ENCODE results near the gene NUP210L. TPM values are rescaled to one million over a fixed set of nuclear protein-coding genes. Genes with fewer than 3 reads are reported as not detected.
"Not testable (repeated sequence)": the region's sequence is repeated elsewhere in the genome, so short reads cannot be mapped to it uniquely, and the experiment has no call there.

The NUP210L gene
- total and polyA plus RNA-seq, 3 experiments from 2014 or later = 0.06 to 0.09 TPM; not detected in 1

DNA sequence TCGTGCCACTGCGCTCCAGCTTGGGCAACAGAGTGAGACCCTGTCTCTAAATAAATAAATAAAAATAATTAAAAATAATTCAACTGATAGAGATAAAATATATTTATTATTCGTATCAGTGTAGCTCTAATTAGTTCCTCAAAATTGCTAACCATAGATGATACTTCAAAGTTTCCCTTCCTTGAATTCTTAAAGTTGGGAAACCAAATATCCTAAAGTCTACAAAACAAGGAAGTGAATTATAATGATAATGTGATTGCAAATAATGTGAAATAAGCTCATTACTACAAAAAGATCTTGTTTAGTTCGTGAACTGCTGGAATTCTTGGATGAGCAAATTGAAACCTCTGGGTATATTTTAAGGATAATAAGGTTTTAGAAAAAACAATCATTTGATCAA lies 60.5 kb downstream of the NUP210L start:
- Histone ChIP-seq H3K27ac (ENCODE audit: low read depth, low read length) (no peak overlapping the region), H3K36me3 (ENCODE audit: insufficient read depth, low read length) (no peaks in the 10 kb centered on the region), H3K4me3 (ENCODE audit: low read length) (no peak overlapping the region), H3K27me3 (ENCODE audit: insufficient read depth, low read length, poor library complexity, severe bottlenecking) (no peaks in the 10 kb centered on the region), H3K4me1 (ENCODE audit: insufficient read depth, low read length) (no peaks in the 10 kb centered on the region), H3K9me3 (ENCODE audit: low read length) (no peaks in the 10 kb centered on the region)
- no peak for DNase-seq
- no peaks in the 10 kb centered on the region for H3K9me3 Mint-ChIP-seq
- POLR2A ChIA-PET = no interaction called here
- CTCF ChIA-PET = no interaction called here
- H3K4me3 Mint-ChIP-seq = no peak overlapping the region
- H3K4me1 Mint-ChIP-seq = no peaks in the 10 kb centered on the region
- H3K36me3 Mint-ChIP-seq = no peaks in the 10 kb centered on the region
- H3K27ac Mint-ChIP-seq = no peak overlapping the region
- H3K27me3 Mint-ChIP-seq = peaks cover 3% of the 10 kb centered on the region in 2 donors

DNA sequence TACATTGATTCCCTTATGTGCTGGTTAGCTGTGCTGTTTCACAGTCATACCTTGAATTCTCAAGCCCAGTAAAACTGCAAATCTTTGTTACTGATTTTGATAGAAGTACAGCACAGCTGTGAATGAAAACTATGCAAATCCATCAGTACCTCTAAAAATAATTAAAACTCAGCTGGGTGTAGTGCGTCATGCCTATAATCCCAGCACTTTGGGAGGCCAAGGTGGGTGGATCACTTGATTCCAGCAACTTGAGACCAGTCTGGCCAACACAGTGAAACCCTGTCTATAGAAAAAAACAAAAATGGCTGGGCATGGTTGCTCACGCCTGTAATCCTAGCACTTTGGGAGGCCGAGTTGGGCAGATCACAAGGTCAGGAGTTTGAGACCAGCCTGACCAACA lies 61.2 kb downstream of the NUP210L start:
- Mint-ChIP-seq H3K4me1 (no peaks in the 10 kb centered on the region), H3K4me3 (no peak overlapping the region), H3K9me3 (no peaks in the 10 kb centered on the region), H3K36me3 (no peaks in the 10 kb centered on the region), H3K27ac (no peak overlapping the region), H3K27me3 (peaks cover 3% of the 10 kb centered on the region in 2 donors)
- Histone ChIP-seq H3K27me3 (ENCODE audit: insufficient read depth, low read length, poor library complexity, severe bottlenecking) (no peaks in the 10 kb centered on the region), H3K36me3 (ENCODE audit: insufficient read depth, low read length) (no peaks in the 10 kb centered on the region), H3K4me1 (ENCODE audit: insufficient read depth, low read length) (no peaks in the 10 kb centered on the region), H3K9me3 (ENCODE audit: low read length) (no peaks in the 10 kb centered on the region), H3K4me3 (ENCODE audit: low read length) (no peak overlapping the region), H3K27ac (ENCODE audit: low read depth, low read length) (no peak overlapping the region)
- DNase-seq = no peak
- ChIA-PET CTCF (no interaction called here), POLR2A (no interaction called here)

DNA sequence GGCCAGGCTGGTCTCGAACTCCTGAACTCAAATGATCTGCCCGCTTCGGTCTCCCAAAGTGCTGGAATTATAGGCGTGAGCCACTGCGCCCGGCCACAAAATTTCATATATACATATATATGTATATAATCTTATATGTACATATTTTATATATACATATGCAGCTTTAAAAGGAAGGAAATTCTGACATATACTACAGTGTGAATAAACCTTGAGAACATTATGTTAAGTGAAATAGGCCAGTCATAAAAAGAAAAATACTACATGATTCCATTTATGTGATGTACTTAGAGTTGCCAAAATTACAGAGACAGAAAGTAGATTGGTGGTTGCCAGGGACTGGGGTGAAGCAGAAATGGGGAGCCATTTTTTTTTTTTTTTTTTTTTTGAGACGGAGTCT lies 63.2 kb downstream of the NUP210L start:
- POLR2A ChIA-PET = no interaction called here

DNA sequence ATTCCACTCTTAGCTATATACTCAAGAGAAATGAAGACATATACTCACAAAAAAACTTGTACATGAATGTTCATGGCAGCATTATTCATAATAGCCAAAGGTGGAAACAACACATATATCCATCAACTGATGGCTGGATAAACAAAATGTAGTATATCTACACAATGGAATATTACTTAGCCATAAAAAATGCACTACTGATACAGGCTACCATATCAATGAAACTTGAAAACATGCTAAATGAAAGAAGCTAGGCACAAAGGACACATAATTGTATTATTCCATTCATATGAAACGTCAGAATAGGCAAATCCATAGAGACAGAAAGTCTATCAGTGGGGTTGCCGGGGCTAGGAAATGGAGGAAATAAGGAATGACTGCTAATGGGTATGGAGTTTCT lies 67.3 kb downstream of the NUP210L start:
- no peak for DNase-seq
- H3K4me3 ChIP-seq (ENCODE audit: low read length) = no peak overlapping the region
- peaks cover 0 to 13% (median 3%) of the 10 kb centered on the region in 3 donors for H3K36me3 Mint-ChIP-seq
- no peak overlapping the region for H3K27ac Mint-ChIP-seq
- no peaks in the 10 kb centered on the region for H3K9me3 ChIP-seq (ENCODE audit: low read length)
- no peaks in the 10 kb centered on the region for H3K4me1 Mint-ChIP-seq
- no peak overlapping the region for H3K27ac ChIP-seq (ENCODE audit: low read depth, low read length)
- H3K36me3 ChIP-seq (ENCODE audit: insufficient read depth, low read length) = no peaks in the 10 kb centered on the region
- H3K4me1 ChIP-seq (ENCODE audit: insufficient read depth, low read length) = no peaks in the 10 kb centered on the region
- H3K4me3 Mint-ChIP-seq = no peak overlapping the region
- CTCF ChIA-PET = no interaction called here
- POLR2A ChIA-PET = no interaction called here
- H3K27me3 Mint-ChIP-seq = peaks cover 7 to 9% of the 10 kb centered on the region in 2 donors
- H3K27me3 ChIP-seq (ENCODE audit: insufficient read depth, low read length, poor library complexity, severe bottlenecking) = no peaks in the 10 kb centered on the region
- H3K9me3 Mint-ChIP-seq = peaks cover 3 to 13% (median 11%) of the 10 kb centered on the region in 5 donors

More for the DNA sequence above, 63.2 kb downstream of the NUP210L start:
- Histone ChIP-seq H3K4me3 (ENCODE audit: low read length) (no peak overlapping the region), H3K9me3 (ENCODE audit: low read length) (no peaks in the 10 kb centered on the region), H3K4me1 (ENCODE audit: insufficient read depth, low read length) (no peaks in the 10 kb centered on the region), H3K27ac (ENCODE audit: low read depth, low read length) (no peak overlapping the region), H3K27me3 (ENCODE audit: insufficient read depth, low read length, poor library complexity, severe bottlenecking) (no peaks in the 10 kb centered on the region), H3K36me3 (ENCODE audit: insufficient read depth, low read length) (no peaks in the 10 kb centered on the region)
- CTCF ChIA-PET = no interaction called here
- Mint-ChIP-seq H3K4me3 (no peak overlapping the region), H3K4me1 (no peaks in the 10 kb centered on the region), H3K9me3 (peaks cover 0 to 3% (median 1%) of the 10 kb centered on the region in 5 donors), H3K27me3 (peaks cover 3 to 6% of the 10 kb centered on the region in 2 donors), H3K36me3 (peaks cover 0 to 1% (median 0%) of the 10 kb centered on the region in 3 donors), H3K27ac (no peak overlapping the region)
- no peak for DNase-seq

GRCh38 chr1:154083057-154083456 lies 71.8 kb downstream of the NUP210L start:
- DNase-seq; H3K27me3 ChIP-seq (ENCODE audit: insufficient read depth, low read length, poor library complexity, severe bottlenecking); H3K4me1 Mint-ChIP-seq; H3K36me3 ChIP-seq (ENCODE audit: insufficient read depth, low read length); H3K4me3 Mint-ChIP-seq; H3K4me3 ChIP-seq (ENCODE audit: low read length); H3K9me3 ChIP-seq (ENCODE audit: low read length); H3K4me1 ChIP-seq (ENCODE audit: insufficient read depth, low read length); CTCF ChIA-PET; H3K27ac Mint-ChIP-seq; H3K27me3 Mint-ChIP-seq; H3K27ac ChIP-seq (ENCODE audit: low read depth, low read length): not testable (repeated sequence)
- POLR2A ChIA-PET = interaction anchor here (0.7 kb wide), 1 partner anchor 12 kb away, joined by 3 read pairs; no protein-coding TSS in a partner anchor
- peaks cover 3 to 13% (median 11%) of the 10 kb centered on the region in 5 donors for H3K9me3 Mint-ChIP-seq
- peaks cover 0 to 13% (median 3%) of the 10 kb centered on the region in 3 donors for H3K36me3 Mint-ChIP-seq

GRCh38 chr1:154081386-154082126 lies 73.3 kb downstream of the NUP210L start:
- H3K27me3 ChIP-seq (ENCODE audit: insufficient read depth, low read length, poor library complexity, severe bottlenecking) = no peaks in the 10 kb centered on the region
- no peaks in the 10 kb centered on the region for H3K4me1 ChIP-seq (ENCODE audit: insufficient read depth, low read length)
- POLR2A ChIA-PET = no interaction called here
- H3K4me1 Mint-ChIP-seq = no peaks in the 10 kb centered on the region
- H3K4me3 ChIP-seq (ENCODE audit: low read length) = no peak overlapping the region
- no peaks in the 10 kb centered on the region for H3K36me3 ChIP-seq (ENCODE audit: insufficient read depth, low read length)
- H3K27ac Mint-ChIP-seq = no peak overlapping the region
- H3K9me3 Mint-ChIP-seq = peaks cover 3 to 16% (median 13%) of the 10 kb centered on the region in 5 donors
- H3K9me3 ChIP-seq (ENCODE audit: low read length) = no peaks in the 10 kb centered on the region
- no peak overlapping the region for H3K27ac ChIP-seq (ENCODE audit: low read depth, low read length)
- peaks cover 0 to 15% (median 3%) of the 10 kb centered on the region in 3 donors for H3K36me3 Mint-ChIP-seq
- CTCF ChIA-PET = no interaction called here
- no peak overlapping the region for H3K4me3 Mint-ChIP-seq
- peaks cover 3 to 11% of the 10 kb centered on the region in 2 donors for H3K27me3 Mint-ChIP-seq
- no peak for DNase-seq

GRCh38 chr1:154076413-154076812 lies 78.5 kb downstream of the NUP210L start:
- no peak overlapping the region for H3K27ac ChIP-seq (ENCODE audit: low read depth, low read length)
- Mint-ChIP-seq H3K9me3 (peaks cover 0 to 14% (median 12%) of the 10 kb centered on the region in 5 donors), H3K4me1 (no peaks in the 10 kb centered on the region), H3K4me3 (no peak overlapping the region), H3K27ac (no peak overlapping the region), H3K36me3 (peaks cover 0 to 10% (median 0%) of the 10 kb centered on the region in 3 donors), H3K27me3 (peaks cover 10 to 33% of the 10 kb centered on the region in 2 donors)
- H3K27me3 ChIP-seq (ENCODE audit: insufficient read depth, low read length, poor library complexity, severe bottlenecking) = no peaks in the 10 kb centered on the region
- no peaks in the 10 kb centered on the region for H3K36me3 ChIP-seq (ENCODE audit: insufficient read depth, low read length)
- no peak for DNase-seq
- H3K4me3 ChIP-seq (ENCODE audit: low read length) = no peak overlapping the region
- no peaks in the 10 kb centered on the region for H3K4me1 ChIP-seq (ENCODE audit: insufficient read depth, low read length)
- no peaks in the 10 kb centered on the region for H3K9me3 ChIP-seq (ENCODE audit: low read length)
- ChIA-PET CTCF (no interaction called here), POLR2A (no interaction called here)

DNA sequence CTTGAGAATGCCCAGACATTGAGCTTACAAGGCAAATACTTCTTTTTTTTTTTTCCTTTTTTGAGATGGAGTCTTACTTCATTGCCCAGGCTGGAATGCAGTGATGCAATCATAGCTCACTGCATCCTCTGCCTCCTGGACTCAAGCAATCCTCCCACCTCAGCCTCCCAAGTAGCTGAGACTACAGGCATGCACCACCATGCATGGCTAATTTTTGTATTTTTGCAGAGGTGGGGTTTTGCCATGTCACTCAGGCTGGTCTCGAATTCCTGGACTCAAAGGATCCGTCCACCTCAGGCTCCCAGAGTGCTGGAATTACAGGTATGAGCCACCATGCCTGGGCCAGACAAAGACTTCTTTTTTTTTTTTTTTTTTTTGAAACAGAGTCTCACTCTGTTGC lies 79.1 kb downstream of the NUP210L start:
- peaks cover 0 to 14% (median 12%) of the 10 kb centered on the region in 5 donors for H3K9me3 Mint-ChIP-seq
- Histone ChIP-seq H3K4me1 (ENCODE audit: insufficient read depth, low read length) (no peaks in the 10 kb centered on the region), H3K27ac (ENCODE audit: low read depth, low read length) (no peak overlapping the region), H3K27me3 (ENCODE audit: insufficient read depth, low read length, poor library complexity, severe bottlenecking) (no peaks in the 10 kb centered on the region), H3K36me3 (ENCODE audit: insufficient read depth, low read length) (no peaks in the 10 kb centered on the region), H3K9me3 (ENCODE audit: low read length) (no peaks in the 10 kb centered on the region), H3K4me3 (ENCODE audit: low read length) (no peak overlapping the region)
- H3K4me1 Mint-ChIP-seq = no peaks in the 10 kb centered on the region
- ChIA-PET POLR2A (no interaction called here), CTCF (no interaction called here)
- no peak overlapping the region for H3K27ac Mint-ChIP-seq
- peaks cover 10 to 33% of the 10 kb centered on the region in 2 donors for H3K27me3 Mint-ChIP-seq
- peaks cover 0 to 10% (median 0%) of the 10 kb centered on the region in 3 donors for H3K36me3 Mint-ChIP-seq
- no peak overlapping the region for H3K4me3 Mint-ChIP-seq
- no peak for DNase-seq
